Measurements from ENCODE around the gene SUPT20HL2.

DNA sequence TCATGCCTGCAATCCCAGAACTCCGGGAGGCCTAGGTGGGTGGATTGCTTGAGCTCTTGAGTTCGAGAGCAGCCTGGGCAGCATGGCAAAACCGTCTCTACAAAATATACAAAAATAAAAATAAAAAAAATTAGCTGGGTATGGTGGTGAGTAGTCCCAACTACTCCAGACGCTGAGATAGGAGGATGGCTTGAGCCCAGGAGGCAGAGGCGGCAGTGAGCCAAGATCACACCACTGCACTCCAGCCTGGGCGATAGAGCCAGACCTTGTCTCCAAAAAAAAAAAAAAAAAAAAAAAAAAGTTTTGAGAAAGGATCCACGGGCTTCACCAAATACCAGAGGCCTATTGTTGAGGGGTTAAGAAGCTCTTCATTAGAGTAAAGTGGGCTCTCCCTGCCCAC lies 8.0 kb downstream of the SUPT20HL2 start:
- TF ChIP-seq, protein P1, sequence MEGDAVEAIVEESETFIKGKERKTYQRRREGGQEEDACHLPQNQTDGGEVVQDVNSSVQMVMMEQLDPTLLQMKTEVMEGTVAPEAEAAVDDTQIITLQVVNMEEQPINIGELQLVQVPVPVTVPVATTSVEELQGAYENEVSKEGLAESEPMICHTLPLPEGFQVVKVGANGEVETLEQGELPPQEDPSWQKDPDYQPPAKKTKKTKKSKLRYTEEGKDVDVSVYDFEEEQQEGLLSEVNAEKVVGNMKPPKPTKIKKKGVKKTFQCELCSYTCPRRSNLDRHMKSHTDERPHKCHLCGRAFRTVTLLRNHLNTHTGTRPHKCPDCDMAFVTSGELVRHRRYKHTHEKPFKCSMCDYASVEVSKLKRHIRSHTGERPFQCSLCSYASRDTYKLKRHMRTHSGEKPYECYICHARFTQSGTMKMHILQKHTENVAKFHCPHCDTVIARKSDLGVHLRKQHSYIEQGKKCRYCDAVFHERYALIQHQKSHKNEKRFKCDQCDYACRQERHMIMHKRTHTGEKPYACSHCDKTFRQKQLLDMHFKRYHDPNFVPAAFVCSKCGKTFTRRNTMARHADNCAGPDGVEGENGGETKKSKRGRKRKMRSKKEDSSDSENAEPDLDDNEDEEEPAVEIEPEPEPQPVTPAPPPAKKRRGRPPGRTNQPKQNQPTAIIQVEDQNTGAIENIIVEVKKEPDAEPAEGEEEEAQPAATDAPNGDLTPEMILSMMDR (IDR thresholded peaks at IDR 0.05), result no peak
- TF ChIP-seq EZH2 (IDR thresholded peaks at IDR 0.05; ENCODE audit: borderline replicate concordance, insufficient read depth, low read depth, low read length, poor library complexity, severe bottlenecking), result no peak
